Cardiac fibroblast (primary cell): ENCODE measurements around the gene SNRPB2.

Experiments
- DNase-seq, 2 donors: peaks; one replicate each; pipeline versions ENCODE4 v3.0.0 to v3.0.0-alpha.2; 2010; ENCODE audit warnings: low read depth in 2 of 2
- H3K4me3 ChIP-seq, 2 donors: replicated peaks in 1 of 2; 1 replicate in 1 of 2; 2 replicates in 1 of 2; pipeline ENCODE4 v1.5.1; 2011; ENCODE audit warnings: low read depth in 2 of 2, low read length in 2 of 2, mild to moderate bottlenecking in 2 of 2, moderate library complexity in 1 of 2
- CTCF ChIP-seq: IDR thresholded peaks from one replicate; pipeline ENCODE4 v1.5.1; 2011; ENCODE audit warnings: low read depth, mild to moderate bottlenecking, low read length, inconsistent platforms

SNRPB2 gene

GRCh38 chr20:16693278-16693677, 36.5 kb upstream of the SNRPB2 start:
- no peak for TF ChIP-seq CTCF
- no peak overlapping the region for H3K4me3 ChIP-seq
- DNase-seq: no peak

GRCh38 chr20:16694161-16694560, 35.7 kb upstream of the SNRPB2 start:
- no peak overlapping the region for H3K4me3 ChIP-seq
- DNase-seq: no peak
- TF ChIP-seq CTCF: no peak

GRCh38 chr20:16695628-16696027, 34.2 kb upstream of the SNRPB2 start:
- no peak overlapping the region for H3K4me3 ChIP-seq
- no peak for DNase-seq
- no peak for TF ChIP-seq CTCF

- no peak overlapping the region for H3K4me3 ChIP-seq
- no peak for TF ChIP-seq CTCF
- no peak for DNase-seq
Observed at GRCh38 chr20:16699293-16699692, 30.5 kb upstream of the SNRPB2 start.

DNA sequence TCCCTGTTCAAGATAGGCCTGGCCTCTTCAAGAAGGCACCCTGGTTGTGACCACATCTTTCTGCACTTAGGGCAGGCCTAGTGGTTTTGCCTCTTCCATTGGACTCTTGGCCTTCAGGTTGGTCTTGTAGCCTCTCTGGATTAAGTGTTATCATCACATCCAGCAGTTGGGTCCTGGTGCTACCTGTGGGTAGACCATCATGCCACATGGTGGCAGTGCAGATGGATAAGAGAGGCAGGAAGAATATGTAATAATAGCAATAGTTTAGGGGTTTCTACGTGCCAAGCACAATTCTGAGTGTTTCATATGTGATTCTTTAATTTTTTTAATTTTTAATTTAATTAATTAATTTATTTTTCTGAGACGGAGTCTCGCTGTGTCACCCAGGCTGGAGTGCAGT, 28.5 kb upstream of the SNRPB2 start:
- H3K4me3 ChIP-seq: no peak overlapping the region
- TF ChIP-seq CTCF: no peak
- DNase-seq: peak in 1 of 2 donors; percentile 1

GRCh38 chr20:16703570-16703969, 26.3 kb upstream of the SNRPB2 start:
- no peak overlapping the region for H3K4me3 ChIP-seq
- DNase-seq: no peak
- TF ChIP-seq CTCF: no peak

- no peak for DNase-seq
- H3K4me3 ChIP-seq: no peak overlapping the region
- no peak for TF ChIP-seq CTCF
Observed at GRCh38 chr20:16707674-16708073, 22.2 kb upstream of the SNRPB2 start.
